CD4-positive, alpha-beta T cell treated with Interleukin-4 for 4 hours (primary cell): ENCODE data around the gene CASP8AP2.
"Not testable (repeated sequence)": the region's sequence is repeated elsewhere in the genome, so short reads cannot be mapped to it uniquely, and the experiment has no call there.

Experiments used
- DNase-seq: peaks from one replicate; pipeline ENCODE4 v3.0.0-alpha.2; 2020

CASP8AP2 gene

DNA sequence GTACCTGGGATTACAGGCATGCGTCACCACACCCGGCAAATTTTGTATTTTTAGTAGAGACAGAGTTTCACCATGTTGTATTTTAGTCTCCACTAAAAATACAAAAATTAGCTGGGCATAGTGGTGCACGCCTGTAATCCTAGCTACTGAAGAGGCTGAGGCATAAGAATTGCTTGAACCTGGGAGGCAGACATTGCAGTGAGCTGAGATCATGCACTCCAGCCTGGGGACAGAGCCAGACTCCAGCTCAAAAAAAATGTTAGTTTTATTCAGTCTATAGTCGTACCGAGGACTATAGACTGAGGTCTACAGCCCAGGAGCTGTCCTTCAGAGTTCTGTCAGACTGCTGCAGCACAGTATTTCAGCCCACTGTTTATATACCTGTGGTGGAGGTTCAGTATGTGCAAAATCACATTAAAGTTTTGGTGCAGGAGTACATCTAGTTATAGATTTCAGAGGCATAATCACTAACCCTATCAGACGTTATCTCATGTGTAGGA is 3.6 kb upstream of the CASP8AP2 start:
- no peak for DNase-seq

DNA sequence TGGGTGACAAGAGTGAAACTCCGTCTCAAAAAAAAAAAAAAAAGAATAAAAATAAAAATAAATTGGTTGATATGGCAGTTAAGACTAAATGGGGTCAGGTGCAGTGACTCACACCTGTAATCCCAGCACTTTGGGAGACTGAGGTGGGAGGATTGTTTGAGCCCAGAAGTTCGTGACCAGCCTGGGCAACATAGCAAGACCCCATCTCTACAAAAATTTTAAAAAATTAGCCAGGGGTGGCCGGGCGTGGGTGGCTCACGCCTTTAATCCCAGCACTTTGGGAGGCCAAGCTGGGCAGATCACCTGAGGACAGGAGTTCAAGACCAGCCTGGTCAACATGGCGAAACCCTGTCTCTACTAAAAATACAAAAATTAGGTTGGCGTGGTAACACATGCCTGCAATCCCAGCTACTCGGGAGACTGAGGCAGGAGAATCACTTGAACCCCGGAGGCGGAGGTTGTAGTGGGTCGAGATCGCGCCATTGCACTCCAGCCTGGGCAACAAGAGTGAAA is 1.1 kb upstream of the CASP8AP2 start:
- DNase-seq = not testable (repeated sequence)

DNA sequence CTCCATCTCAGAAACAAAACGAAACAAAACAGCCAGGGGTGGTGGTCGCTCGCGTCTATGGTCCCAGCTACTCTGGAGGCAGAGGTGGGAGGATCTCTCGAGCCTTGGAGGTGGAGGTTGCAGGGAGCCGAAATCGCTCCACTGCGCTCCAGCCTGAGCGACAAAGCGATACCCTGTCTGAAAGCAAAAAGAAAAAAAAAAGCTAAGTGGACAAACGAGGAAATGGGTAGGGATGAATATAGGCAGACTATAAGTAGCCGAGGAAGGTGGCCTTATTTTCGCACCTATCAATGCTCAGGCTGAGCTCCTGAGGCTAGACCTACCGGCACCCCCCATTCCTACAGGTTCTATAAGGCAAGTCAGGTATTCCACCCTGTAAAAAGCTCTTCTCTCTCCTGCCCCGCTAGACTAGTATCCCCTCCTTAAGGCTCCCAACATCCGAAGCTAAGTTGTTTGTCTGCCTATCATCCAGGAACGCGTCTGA is 650 bp upstream of the CASP8AP2 start:
- DNase-seq = no peak

DNA sequence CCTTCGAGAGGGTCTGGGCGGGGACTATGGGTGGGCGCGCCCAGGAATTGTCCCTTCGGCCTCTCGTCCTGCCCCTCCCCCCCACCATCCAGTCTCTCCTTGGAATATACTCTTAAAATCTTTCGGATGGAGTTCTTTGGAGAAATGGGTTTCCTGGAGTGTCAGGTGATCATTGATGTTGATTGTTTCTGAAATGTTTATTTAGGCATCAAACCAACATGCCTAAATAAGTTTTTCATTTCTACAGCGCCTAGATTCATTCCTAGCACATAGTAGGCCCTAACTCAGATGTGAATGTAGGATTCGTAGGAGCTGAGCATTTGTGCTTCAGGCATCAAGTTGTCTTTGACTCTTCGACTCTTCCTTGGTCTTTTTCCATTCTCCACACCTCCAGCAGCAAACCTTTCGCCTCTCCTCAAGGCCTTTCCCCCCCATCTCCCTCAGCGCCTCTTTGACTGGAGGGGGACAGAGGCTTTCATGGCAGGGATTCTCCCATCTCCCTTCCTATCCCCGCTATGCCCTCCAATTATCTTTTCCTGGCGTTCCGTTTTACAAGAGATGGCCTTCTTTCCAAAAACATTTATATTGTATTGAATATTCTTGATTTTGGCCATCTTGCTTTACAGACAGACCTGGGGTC is 610 bp downstream of the CASP8AP2 start:
- no peak for DNase-seq

DNA sequence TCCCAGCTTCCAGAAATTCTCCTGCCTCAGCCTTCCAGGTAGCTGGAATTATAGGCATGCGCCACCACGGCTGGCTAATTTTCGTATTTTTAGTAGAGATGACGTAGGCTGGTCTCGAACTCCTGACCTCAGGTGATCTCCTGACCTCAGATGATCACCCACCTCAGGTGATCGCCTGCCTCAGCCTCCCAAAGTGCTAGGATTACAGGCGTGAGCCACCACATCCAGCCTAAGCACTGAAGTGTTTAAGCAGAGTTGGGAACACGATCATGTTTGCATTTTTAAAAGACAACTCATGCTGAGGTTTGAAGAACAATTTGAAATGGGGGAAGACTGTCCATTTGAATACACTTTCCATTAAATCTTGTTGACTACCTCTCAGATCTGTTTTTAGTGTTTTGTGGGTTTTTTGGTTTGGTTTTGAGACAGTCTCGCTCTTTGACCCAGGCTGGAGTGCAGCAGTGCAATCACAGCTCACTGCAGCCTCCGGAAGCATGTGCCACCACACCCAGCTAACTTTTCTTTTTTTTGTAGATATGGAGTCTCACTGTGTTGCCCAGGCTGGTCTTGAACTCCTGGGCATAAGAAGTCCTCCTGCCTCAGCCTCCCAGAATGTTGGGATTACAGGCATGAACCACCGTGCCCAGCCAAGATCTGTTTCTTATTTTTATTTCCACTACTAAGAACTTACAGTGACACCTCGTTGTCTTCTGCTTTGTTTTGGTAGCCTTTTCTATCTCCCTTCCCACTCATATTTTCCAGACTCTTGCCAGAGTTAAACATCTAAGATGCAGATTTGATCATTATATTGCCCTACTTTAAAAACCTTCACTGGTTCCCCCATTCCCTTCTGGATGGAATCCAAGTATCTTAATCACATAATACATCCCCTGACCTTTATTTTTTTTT is 5.5 kb downstream of the CASP8AP2 start:
- peak; percentile 78 for DNase-seq

DNA sequence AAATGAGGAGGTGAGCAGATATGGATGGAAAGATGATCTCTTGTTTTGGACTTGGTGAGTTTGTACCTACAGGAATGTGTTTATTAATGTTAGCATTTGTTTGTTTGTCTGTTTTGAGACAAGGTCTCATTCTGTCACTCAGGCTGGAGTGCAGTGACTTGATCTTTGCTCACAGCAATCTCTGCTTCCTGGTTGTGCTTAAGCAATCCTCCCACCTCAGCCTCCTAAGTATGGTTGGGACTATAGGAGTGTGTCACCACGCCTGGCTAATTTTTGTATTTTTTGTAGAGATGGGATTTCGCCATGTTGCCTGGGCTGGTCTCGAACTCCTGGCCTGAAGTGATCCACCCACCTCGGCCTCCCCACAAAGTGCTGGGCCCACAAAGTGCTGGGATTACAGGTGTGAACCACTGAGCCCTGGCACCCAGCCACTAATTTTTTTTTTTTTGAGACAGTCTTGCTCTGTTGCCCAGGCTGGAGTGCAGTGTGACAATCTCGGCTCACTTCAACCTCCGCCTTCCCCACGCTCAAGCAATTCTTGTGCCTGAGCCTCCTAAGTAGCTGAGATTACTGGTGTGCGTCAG is 7.1 kb downstream of the CASP8AP2 start:
- DNase-seq = no peak

DNA sequence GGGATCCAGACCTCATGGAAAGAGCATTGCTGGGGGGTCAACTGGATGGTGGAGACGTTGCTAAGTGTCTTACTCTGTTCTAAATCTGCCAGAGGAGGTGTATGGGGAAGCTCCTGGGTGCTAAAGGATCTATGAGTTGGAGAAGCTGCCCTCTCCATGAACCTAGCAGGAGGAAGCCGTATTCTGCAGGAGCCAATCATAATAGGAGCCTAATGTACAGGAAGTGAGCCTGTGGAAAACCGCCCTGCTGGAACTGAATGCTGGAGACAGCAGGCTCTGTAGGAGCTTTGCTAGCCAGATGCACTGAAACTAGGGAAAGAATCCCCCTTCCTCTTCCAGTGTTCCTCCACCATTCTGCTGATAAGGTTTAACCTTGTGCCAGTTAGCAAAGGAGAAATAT is 10.9 kb downstream of the CASP8AP2 start:
- DNase-seq = no peak

DNA sequence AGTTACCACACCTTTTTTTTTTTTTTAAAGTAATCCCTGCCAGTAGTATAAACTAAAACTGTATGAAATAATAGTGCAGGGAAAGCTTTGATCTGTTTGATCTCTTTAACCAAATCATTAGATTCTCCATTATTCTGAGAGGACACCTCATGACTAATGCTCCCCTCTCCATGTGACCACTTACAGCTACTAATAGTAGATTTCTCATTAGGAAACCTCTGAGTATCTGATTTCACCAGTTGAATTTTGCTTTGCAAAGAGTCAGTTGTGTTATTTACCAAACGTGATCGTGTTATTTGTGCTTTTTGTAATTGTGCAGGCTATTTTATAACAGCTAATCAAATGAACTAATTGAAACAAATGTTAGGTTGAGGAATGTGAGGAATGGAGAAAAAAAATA is 12.5 kb downstream of the CASP8AP2 start:
- no peak for DNase-seq

DNA sequence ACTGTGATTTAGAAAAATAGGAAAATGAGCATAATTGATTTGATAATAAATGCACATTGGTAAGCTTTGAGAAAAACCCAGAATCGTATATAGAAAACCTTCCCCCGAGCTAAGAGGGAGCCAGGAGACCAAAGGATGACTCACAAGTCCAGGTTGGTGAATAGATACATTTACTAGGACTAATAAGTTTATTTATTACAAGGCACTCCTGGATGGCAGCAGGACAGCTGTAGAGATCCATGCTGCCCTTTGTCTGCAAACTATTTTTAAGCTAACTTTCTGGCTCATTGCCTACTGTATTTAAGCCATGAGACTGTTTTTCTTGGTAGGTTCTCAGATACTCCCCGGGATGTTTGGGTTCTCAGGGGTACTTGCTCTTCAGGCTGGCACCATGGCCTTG is 13.4 kb downstream of the CASP8AP2 start:
- DNase-seq = no peak

DNA sequence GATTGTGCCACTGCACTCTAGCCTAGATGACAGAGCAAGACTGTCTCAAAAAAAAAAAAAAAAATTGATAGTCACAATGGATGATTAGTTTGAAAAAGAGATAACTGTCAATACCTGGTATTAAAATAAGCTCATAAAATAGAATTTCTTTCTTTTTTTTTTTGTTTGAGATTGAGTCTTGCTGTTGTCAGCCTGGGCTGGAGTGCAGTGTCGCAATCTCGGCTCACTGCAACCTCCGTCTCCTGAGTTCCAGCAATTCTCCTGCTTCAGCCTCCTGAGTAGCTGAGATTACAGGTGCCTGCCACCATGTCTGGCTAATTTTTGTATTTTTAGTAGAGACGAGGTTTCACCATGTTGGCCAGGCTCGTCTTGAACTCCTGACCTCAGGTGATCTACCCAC is 17.8 kb downstream of the CASP8AP2 start:
- DNase-seq = not testable (repeated sequence)

DNA sequence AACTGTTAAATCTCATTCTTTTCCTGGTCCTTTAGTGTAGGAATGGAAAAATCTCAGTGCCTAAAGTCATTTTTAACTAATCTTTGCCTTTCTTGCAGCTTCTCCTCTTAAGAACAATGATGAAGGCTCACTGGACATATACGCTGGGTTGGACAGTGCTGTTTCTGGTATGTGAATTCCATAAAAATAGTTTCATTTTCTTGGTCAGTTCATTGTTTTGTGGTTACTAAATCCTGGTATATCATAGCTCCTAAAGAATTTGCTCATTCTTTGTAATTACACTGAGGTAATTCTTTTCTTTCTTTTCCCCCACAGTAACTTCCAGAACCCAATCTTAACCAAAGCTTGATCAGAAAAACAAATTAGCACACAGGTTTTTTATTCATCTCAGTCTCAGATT is 23.4 kb downstream of the CASP8AP2 start:
- DNase-seq = no peak

DNA sequence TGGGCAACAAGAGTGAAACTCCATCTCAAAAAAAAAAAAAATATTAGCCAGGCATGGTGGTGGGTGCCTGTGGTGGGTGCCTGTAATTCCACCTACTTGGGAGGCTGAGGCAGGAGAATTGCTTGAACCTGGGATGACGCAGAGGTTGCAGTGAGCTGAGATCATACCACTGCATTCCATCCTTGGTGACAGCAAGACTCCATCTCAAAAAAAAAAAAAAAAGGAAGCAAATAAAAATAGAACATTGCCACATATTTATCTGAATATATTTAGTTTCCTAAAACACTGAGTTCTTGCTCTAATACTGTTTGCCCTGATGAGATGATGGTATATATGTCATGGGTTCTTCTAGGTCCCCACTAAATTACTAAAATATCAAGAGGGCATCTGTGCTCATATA is 28.4 kb downstream of the CASP8AP2 start:
- no peak for DNase-seq

DNA sequence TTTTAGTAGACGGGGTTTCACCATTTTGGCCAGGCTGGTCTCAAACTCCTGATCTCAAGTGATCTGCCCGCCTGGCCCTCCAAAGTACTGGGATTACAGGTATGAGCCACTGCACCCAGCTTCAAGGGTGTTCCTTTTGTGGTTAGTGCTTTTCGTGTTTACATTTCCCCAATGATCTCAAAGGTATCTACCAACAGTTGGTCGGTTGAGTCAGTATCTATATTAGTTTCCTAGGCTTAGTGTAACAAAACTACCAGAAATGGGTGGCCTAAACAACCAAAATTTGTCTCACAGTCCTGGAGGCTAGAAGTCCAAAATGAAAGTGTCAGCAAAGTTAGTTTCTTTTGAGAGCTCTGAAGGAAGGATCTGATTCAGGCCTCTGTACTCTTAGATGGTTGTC is 30.1 kb downstream of the CASP8AP2 start:
- no peak for DNase-seq

DNA sequence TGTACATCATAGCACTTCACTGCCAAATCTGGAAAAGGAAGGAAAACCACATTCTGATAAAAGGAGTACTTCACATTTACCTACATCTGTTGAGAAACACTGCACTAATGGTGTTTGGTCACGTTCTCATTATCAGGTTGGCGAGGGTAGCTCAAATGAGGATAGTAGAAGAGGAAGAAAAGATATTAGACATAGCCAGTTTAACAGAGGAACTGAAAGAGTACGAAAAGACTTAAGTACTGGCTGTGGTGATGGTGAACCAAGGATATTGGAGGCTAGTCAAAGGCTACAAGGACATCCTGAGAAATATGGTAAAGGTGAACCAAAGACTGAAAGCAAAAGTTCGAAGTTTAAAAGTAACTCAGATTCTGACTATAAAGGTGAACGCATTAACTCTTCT is 32.6 kb downstream of the CASP8AP2 start:
- DNase-seq = no peak

DNA sequence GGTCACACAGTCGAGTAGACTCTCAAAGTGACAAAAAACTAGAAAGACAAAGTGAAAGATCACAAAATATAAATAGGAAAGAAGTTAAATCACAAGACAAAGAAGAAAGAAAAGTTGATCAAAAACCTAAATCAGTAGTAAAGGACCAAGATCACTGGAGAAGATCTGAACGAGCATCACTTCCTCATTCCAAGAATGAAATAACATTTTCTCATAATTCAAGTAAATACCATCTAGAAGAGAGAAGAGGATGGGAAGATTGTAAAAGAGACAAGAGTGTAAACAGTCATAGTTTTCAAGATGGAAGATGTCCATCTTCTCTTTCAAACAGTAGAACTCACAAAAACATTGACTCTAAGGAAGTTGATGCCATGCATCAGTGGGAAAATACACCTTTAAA is 33.0 kb downstream of the CASP8AP2 start:
- DNase-seq = no peak

DNA sequence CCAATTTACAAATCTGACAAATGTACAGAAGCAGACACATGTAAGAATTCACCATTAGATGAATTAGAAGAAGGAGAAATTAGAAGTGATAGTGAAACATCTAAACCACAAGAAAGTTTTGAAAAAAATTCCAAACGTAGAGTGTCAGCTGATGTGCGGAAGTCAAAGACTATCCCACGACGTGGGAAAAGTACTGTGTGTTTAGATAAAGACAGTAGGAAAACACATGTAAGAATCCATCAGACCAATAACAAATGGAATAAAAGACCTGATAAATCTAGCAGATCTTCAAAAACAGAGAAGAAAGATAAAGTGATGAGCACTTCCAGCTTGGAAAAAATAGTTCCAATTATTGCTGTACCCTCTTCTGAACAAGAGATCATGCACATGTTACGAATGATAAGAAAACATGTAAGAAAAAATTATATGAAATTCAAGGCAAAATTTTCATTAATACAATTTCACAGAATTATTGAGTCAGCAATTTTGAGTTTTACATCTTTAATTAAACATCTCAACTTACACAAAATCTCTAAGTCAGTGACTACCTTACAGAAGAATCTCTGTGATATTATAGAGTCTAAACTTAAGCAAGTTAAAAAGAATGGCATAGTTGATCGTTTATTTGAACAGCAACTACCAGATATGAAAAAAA is 36.5 kb downstream of the CASP8AP2 start:
- no peak for DNase-seq

DNA sequence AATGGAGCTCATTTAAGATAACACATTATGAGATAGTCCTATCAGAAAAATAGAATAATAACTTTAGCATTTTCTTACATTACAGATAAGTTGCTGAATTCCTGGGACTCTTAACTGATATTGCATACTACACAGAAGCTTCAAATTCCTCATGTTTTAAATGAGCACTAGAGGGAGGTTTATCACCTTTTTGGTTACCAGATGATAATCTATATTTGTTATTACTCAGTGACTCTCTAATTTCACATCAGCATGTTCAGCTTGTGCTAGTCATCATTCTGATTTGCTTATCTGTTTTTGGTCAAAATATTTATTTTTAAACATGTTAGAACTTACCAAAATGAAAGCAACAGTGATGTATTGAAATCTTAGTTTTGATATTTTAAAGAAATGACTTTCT is 44.0 kb downstream of the CASP8AP2 start:
- DNase-seq = no peak

DNA sequence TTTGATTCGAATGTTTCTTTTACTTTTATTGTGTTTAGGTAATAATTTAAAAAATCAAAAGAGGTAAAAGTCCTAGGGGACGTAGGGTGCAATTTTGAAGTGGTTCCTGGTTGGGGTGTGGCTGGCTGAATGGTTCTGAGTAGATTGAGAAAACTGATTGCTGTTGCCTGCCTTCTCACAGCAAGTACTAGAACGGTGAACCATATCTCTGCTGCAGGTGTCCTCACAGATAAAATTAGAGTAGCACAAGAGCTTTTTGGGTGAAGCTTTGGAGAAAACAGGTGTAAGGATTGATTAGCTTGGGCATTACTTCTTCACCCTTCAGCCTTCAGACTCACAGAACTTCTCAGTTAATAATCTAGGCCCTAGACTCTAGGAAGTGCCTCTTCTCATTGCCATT is 44.8 kb downstream of the CASP8AP2 start:
- DNase-seq = no peak

DNA sequence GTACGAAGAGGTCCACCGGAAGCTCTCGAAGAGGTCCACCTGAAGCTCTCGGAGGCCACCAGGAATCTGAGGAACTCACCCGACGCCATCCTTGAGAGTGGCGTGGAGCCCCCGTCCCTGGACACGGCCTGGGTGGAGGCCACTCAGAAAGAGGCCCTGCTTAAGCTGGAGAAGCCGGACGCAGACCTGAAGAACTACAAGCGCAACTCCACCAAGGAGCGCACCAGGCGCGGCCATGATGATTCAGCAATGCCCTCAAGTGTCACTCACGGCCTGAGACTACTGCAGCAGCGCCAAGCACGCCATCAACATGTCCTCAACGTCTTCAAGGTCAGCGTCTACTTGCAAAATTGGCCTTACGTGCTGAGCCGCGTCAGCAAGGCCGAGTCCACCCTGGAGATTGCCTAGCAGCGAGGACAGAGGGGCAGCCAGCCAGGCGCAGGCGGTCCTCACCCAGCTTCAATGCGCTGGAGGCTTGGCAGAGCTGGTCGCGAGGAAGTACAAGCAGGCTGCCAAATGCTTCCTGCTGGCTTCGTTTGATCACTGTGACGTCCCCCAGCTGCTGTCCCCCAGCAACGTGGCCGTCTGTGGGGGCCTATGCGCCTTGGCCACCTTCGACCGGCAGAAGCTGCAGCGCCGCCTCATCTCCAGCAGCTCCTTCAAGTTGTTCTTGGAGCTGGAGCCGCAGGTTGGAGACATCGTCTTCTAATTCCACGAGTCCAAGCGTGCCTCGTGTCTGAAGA is 56.9 kb downstream of the CASP8AP2 start:
- no peak for DNase-seq

DNA sequence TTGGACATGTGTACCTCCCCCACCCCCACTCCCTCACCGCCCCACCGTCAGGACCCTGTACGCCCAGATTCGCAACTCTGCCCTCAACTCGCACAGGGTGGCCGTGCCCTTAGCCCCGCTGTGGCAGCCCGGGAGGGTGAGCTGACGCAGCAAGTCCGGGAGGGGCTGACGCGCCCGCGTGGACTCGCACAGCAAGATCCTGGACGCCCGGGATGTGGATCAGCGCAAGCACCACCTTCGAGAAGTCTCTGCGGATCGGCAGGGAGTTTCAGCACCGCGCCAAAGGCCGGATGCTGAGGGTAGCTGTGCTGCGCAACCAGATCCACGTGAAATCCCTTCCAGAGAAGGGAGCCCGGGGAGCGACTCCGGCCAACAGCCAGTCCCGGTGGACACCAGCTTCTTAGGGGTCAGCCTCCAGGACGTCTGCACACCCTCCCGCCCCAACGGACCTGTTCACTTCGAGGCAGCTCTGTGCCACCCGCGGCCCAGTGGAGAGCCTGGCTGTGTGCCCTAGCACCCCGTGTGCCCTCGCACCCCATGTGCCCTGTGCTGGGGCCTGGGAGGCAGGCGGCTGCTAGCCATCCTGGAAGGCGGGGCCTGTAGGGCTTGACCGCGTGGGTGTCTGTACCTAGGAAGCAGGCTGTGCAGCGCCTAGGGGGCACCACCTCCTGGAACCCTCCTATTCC is 57.9 kb downstream of the CASP8AP2 start:
- DNase-seq = no peak

DNA sequence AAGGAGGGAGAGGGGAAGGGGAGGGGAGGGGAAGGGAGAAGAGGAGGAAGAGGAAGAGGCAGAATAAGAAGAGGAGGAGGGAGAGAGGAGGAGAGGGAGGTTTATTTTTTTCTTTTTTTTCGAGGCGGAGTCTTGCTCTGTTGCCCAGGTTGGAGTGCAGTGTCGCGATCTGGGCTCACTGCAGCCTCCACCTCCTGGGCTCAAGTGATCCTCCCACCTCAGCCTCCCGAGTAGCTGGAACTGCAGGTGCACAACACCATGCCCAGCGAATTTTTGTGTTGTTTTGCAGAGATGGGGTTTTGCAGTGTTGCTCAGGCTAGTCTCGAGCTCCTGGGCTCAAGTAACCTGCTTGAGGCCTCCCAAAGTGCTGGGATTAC is 58.4 kb downstream of the CASP8AP2 start:
- DNase-seq = no peak

DNA sequence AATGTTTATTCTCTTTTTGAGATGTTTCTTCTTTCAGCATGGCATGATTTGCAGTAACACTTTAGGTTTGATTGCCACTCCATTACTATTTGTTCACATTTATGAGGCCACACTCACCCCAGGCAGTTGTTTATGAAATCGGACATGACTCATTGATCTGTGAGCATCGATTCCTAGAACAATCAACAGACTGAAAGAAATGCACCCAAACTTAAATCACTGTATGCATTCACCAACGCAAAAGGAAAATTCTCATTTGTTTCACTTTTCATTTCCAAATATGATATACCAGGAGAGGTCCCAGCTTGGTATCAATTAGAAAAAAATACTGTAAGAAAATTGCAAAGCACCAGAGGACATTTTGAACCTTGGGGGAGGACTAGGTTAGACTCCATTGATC is 59.2 kb downstream of the CASP8AP2 start:
- DNase-seq = no peak
